MM.1S (cell line): ENCODE results near the gene PGS1.

ENCODE experiments used
- DNase-seq: peaks from one replicate; pipeline ENCODE4 v3.0.0-alpha.2; 2015
- H2AFZ ChIP-seq: fragments of 300-600 bp; sonication (generic); 2 replicates; pipeline ENCODE4 v1.6.0; 2016; ENCODE audit warnings: antibody characterized with exemption, low read length
- H3F3A ChIP-seq: fragments of 300-600 bp; sonication (generic); 2 replicates; pipeline ENCODE4 v1.6.1; 2016; ENCODE audit warnings: mild to moderate bottlenecking, antibody characterized with exemption, low read length, moderate library complexity, mixed read lengths; ENCODE audit not compliant: insufficient read depth
- H3K27ac ChIP-seq: fragments of 300-600 bp; sonication (generic); 2 replicates; pipeline ENCODE4 v1.5.1; 2016; ENCODE audit warnings: mild to moderate bottlenecking, low read length
- H3K27me3 ChIP-seq: fragments of 300-600 bp; sonication (generic); replicated peaks from 2 replicates; pipeline ENCODE4 v1.6.0; 2016; ENCODE audit warnings: low read length; ENCODE audit not compliant: insufficient read depth
- H3K36me3 ChIP-seq: fragments of 300-600 bp; sonication (generic); replicated peaks from 2 replicates; pipeline ENCODE4 v1.6.1; 2016; ENCODE audit warnings: mild to moderate bottlenecking, low read length, mixed read lengths; ENCODE audit not compliant: insufficient read depth
- H3K4me1 ChIP-seq: fragments of 300-600 bp; sonication (generic); 2 replicates; pipeline ENCODE4 v1.6.1; 2016; ENCODE audit warnings: low read length, mixed read lengths
- H3K4me2 ChIP-seq: fragments of 300-600 bp; sonication (generic); 2 replicates; pipeline ENCODE4 v1.6.0; 2016; ENCODE audit warnings: low read depth, low read length
- H3K4me3 ChIP-seq: fragments of 300-600 bp; sonication (generic); 2 replicates; pipeline ENCODE4 v1.5.1; 2016; ENCODE audit warnings: low read length, mixed read lengths
- H3K79me2 ChIP-seq: fragments of 300-600 bp; sonication (generic); 2 replicates; pipeline ENCODE4 v1.6.1; 2016; ENCODE audit warnings: mixed run types, low read length, mixed read lengths
- H3K9ac ChIP-seq: fragments of 300-600 bp; sonication (generic); 2 replicates; pipeline ENCODE4 v1.6.1; 2016; ENCODE audit warnings: low read length, mixed read lengths
- H3K9me2 ChIP-seq: fragments of 300-600 bp; sonication (generic); replicated peaks from 2 replicates; pipeline ENCODE4 v1.6.1; 2016; ENCODE audit warnings: mild to moderate bottlenecking, low read length, mixed read lengths; ENCODE audit not compliant: insufficient read depth
- H3K9me3 ChIP-seq: fragments of 300-600 bp; sonication (generic); replicated peaks from 2 replicates; pipeline ENCODE4 v1.6.1; 2016; ENCODE audit warnings: mild to moderate bottlenecking, low read length, mixed read lengths; ENCODE audit not compliant: insufficient read depth
- H4K20me1 ChIP-seq: fragments of 300-600 bp; sonication (generic); 2 replicates; pipeline ENCODE4 v1.6.1; 2016; ENCODE audit warnings: mild to moderate bottlenecking, low read length, moderate library complexity, mixed read lengths; ENCODE audit not compliant: insufficient read depth
- CTCF ChIP-seq: fragments of 300-600 bp; sonication (generic); IDR thresholded peaks from 2 replicates; pipeline ENCODE4 v1.5.1; 2016; ENCODE audit warnings: antibody characterized with exemption, low read length, mixed read lengths
- EZH2 ChIP-seq: fragments of 300-600 bp; sonication (generic); optimal IDR thresholded peaks from 2 replicates; pipeline ENCODE3; 2017; ENCODE audit warnings: low read depth, mild to moderate bottlenecking, antibody characterized with exemption, low read length, mixed read lengths
- EZH2phosphoT487 ChIP-seq: fragments of 300-600 bp; sonication (generic); IDR thresholded peaks from 2 replicates; pipeline ENCODE4 v1.6.1; 2018; ENCODE audit warnings: antibody characterized with exemption, low read length

Gene PGS1

DNA sequence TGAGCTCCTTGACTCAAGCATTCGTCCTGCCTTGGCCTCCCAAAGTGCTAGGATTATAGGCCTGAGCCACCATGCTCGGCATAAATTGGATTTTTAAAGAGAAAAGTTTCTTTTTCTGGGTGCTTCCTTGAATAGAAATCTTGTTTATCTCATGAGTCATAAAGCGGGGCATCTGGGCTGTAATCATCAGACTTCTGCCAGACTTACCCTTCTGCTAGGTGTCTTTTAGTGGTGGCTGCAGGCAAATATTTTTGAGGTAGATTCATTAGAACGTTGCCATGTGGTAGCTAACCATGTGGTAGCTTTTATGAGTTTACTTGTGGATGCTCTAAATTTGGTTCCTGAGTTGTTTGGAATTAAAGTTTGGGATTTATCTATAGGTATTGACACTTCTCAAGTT lies 13.4 kb downstream of the PGS1 start:
- no peaks in the 10 kb centered on the region for H3K9me3 ChIP-seq
- no peaks in the 10 kb centered on the region for H3K4me1 ChIP-seq
- peaks cover 49% of the 10 kb centered on the region for H3K79me2 ChIP-seq
- no peaks in the 10 kb centered on the region for H3K27me3 ChIP-seq
- H3K27ac ChIP-seq: no peak overlapping the region
- TF ChIP-seq CTCF: no peak
- TF ChIP-seq EZH2phosphoT487: no peak
- no peak for TF ChIP-seq EZH2
- H3F3A ChIP-seq: no peaks in the 10 kb centered on the region; the same call in 1 of the 2 replicates
- DNase-seq: no peak
- H3K36me3 ChIP-seq: no peaks in the 10 kb centered on the region
- H2AFZ ChIP-seq: no peak overlapping the region
- no peak overlapping the region for H3K4me3 ChIP-seq
- peaks cover 3% of the 10 kb centered on the region; the same call in 1 of the 2 replicates for H4K20me1 ChIP-seq
- H3K4me2 ChIP-seq: no peak overlapping the region
- H3K9ac ChIP-seq: no peak overlapping the region
- no peaks in the 10 kb centered on the region for H3K9me2 ChIP-seq

DNA sequence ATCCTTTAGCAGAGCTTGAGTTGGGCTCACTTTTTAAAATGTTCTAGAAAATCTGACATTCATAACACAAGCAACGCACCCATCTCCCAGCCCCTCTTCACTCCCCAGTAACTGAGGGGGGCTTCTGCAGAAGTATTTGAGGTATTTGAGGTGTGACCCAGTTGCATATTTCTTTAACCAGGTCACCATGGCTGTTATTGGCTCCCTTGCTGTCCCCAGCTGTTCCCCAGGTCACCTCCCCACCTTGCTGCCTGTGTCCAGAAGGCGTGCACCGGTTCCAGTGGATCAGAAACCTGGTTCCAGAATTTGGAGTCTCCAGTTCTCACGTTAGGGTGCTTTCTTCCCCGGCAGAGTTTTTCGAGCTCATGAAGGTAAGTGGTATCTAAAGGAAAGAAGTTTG lies 13.8 kb downstream of the PGS1 start:
- DNase-seq: no peak
- Histone ChIP-seq H3K4me1 (no peaks in the 10 kb centered on the region), H3K4me2 (no peak overlapping the region), H2AFZ (no peak overlapping the region), H3K9me3 (no peaks in the 10 kb centered on the region), H3K9ac (no peak overlapping the region), H3K27me3 (no peaks in the 10 kb centered on the region), H3K27ac (no peak overlapping the region), H3K9me2 (no peaks in the 10 kb centered on the region), H3K4me3 (no peak overlapping the region), H3K79me2 (peaks cover 45% of the 10 kb centered on the region), H3F3A (no peaks in the 10 kb centered on the region; the same call in 1 of the 2 replicates), H3K36me3 (no peaks in the 10 kb centered on the region), H4K20me1 (peaks cover 3% of the 10 kb centered on the region; the same call in 1 of the 2 replicates)
- TF ChIP-seq CTCF: no peak
- TF ChIP-seq EZH2phosphoT487: no peak
- TF ChIP-seq EZH2: no peak

- no peaks in the 10 kb centered on the region for H3K9me2 ChIP-seq
These were observed 15.1 kb downstream of the PGS1 start for GRCh38 chr17:78393575-78393974.

More at GRCh38 chr17:78393575-78393974, 15.1 kb downstream of the PGS1 start:
- Histone ChIP-seq H3K4me1 (no peaks in the 10 kb centered on the region), H4K20me1 (no peaks in the 10 kb centered on the region), H3K9me3 (no peaks in the 10 kb centered on the region), H3K4me2 (no peak overlapping the region), H3F3A (no peaks in the 10 kb centered on the region), H3K36me3 (no peaks in the 10 kb centered on the region), H2AFZ (no peak overlapping the region), H3K27ac (no peak overlapping the region), H3K79me2 (peaks cover 34% of the 10 kb centered on the region), H3K9ac (no peak overlapping the region), H3K4me3 (no peak overlapping the region), H3K27me3 (no peaks in the 10 kb centered on the region)
- no peak for DNase-seq
- TF ChIP-seq CTCF (no peak), EZH2phosphoT487 (no peak), EZH2 (no peak)
